HTERT RPE-1 (cell line): ENCODE data around the gene FOXS1.
"Not testable (repeated sequence)": the region's sequence is repeated elsewhere in the genome, so short reads cannot be mapped to it uniquely, and the experiment has no call there.

Source experiments
- in situ Hi-C: fragments of 300-500 bp; cut with MboI; formaldehyde crosslinking; loops from 4 replicates; pipeline ENCODE4 v1.14.3; 2020; ENCODE audit warnings: low sequenced_read_pairs

FOXS1 gene

GRCh38 chr20:31840906-31841816 is 4.2 kb downstream of the FOXS1 start:
- in situ Hi-C loops, result no loop called here

DNA sequence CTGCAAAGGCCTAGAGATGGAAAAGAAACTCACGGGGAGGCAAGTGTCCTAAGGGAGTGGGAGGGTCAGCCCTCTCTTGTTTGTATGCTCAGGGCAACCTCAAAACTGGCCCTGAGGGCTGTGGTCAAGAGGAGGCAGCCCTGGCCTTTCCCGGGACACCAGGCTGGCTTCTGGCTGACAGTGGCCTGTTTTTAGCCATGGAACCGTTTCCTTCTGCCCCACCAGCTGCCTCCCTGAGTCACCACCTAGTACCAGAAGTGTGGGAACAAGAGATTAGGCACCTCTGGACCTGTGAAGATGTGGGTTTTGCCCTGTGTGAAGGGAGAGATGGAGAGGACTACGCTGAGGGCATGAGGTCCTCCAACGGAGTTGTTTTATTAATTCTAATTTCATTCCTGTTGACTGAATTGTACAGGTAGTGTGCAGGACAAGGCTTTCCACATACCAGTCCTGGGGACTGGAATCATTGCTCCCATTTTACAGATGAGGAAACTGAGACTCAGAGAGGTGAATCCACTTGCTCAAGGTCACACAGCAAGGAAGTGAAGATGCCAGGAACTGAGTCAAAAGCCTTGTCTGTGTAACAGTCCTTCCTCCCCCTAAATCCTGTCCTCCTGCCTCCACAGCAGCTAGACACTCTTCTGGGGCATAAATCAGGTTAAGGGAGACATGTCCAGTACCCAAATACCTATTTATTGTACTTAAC is 5.5 kb downstream of the FOXS1 start:
- in situ Hi-C loops, result no loop called here

DNA sequence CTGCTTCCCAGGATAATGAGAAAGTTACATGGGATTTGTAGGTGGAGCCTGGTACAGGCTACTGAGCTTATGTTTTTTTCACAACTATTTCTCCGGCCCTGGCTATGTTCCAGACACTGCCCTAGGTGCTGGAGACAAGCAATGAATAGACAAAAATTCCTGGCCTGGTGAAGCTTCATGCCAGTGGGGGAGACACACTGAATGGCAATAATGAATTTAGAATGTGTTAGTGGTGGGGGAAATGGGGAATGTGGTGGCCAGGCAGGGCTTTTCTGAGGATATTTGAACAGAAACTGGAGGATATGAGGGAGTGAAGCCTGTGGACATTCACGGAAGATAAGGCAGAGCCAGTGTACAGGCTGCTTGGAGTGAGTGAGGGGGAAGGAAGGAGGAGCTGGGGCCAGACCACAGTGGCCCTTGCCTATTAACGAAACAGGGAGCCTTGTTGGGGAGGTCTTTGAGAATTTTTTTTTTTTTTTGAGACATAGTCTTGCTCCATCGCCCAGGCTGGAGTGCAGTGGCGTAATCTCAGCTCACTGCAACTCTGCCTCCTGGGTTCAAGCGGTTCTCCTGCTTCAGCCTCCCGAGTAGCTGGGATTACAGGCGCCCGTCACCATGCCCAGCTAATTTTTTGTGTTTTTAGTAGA is 6.6 kb downstream of the FOXS1 start:
- in situ Hi-C loops, result no loop called here

- in situ Hi-C loops, result no loop called here
Observed at GRCh38 chr20:31837896-31838397, 7.5 kb downstream of the FOXS1 start.

DNA sequence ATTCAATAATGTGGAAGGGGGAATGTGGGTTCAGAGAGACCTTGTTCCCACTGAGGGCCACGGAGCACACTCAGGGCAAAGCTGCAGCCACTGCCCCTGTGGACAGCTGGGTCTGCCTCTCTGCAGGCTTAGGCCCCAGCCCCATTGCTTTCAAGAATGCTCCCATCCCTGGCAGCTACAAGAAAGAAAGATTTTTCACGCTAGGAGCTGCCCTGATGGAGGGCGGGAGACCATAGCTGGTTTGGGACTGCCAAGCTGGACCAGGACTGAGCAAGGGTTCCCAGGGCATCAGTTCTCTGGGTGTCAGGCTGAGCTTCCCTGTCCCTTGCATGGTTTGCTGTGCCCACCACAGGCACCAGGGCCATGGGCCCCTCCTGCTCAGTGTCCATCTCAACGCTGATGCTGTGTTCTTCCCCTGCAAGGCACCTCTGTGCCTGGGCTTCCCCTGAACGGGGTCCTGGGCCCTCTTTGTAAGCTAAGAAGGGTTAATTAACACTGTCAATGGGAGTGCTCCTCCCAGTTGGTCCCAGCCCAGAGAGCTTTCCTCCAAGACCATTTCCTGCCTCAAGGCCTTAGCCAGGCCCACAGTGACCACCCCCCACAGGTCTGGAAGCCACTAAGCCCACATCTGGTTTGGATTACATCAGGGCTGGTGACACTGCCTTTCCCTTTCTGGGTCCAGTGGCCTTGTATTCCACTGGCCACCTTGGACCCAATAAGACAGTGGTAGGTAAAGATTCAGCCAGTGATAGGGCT is 8.4 kb downstream of the FOXS1 start:
- in situ Hi-C loops, result no loop called here

DNA sequence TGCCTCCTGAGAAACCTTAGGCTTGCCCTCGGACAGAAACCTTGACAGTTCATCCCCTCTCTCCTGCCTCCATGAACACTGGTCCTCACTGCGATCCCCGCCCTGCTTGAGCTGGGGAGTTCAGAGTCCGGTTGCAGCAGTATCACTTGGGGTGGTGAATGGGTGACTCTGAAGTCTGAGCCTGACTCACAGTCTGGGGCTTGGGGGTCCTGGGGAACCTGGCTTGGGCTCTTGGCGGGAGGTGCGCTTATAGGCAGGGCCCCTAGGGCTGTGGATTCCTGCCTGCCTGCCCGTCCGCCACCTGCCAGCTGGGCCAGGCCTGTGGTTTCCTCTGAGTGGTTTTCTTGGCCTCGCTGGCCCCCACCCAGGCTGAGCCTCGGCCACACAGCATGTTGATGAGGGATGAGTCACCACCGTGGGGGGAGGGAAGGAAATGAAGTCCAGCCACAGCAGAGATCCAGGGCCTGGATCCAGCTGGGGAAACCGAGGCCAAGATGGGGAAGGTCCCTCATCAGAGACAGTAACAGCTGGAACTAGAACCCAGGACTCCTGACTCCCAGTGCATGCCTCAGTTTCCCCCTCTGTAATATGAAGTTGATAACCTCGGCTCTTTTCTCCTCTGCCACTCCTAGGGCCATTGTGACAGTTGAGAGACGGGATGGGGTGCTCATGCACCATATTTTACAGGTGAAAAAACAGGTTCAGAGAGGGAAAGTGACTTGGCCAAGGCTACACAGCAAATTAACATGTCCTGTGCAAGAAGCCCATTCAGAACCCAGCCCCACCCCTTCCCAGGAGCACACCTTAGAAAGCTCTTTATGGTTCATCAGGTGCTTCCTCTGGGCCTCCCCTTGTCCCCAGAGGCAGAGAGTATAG is 9.2 kb downstream of the FOXS1 start:
- in situ Hi-C loops, result no loop called here

DNA sequence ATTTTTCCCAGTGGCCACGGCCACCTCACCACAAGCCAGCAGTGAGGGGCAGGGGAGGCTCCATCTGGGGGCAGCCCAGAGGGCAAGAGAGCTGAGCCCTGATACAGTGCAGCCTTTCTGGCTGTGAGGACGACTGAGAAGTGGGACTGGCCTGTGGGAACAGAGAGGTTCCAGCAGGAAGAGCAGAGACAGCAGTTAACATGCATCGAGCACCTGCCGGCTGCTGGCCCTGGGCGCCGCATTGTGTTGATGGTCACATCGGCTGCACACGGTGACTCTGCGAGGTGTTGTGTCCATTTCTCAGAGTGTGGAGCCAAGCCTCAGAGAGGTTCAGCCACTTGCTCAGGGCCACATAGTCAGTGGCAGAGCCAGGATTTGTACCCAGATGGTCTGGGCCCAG is 9.8 kb downstream of the FOXS1 start:
- in situ Hi-C loops, result no loop called here

DNA sequence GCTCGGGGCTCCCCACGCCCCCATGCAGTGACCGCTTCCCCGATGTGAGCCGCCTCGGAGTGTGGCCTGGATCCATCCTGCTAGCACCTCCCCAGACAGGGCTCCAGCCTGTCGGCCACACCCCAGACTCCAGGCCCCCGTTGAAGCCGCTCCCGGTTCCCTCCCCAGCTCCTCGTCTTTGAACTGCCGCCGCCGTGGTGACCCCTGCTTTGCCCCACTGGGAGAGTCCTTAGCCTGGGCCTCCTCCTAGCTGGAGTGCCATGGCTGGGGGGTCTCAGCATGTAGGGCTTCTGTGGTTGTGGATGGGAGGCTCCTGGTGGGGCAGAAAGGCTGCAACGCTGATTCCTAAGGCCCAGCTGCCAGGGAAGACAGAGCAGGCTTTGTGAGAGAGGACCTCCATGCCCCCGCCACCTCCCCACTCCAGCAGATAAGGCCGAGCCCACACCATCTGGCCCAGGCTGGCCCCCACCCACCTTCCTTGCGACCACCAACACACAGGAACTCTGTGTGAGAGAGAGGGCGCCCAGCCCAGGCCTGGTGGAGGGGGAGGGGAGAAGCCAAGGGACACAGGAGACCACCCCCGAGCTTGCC is 11.4 kb downstream of the FOXS1 start:
- in situ Hi-C loops, result no loop called here

- in situ Hi-C loops, result no loop called here
Observed at GRCh38 chr20:31833130-31833930, 12.1 kb downstream of the FOXS1 start.

DNA sequence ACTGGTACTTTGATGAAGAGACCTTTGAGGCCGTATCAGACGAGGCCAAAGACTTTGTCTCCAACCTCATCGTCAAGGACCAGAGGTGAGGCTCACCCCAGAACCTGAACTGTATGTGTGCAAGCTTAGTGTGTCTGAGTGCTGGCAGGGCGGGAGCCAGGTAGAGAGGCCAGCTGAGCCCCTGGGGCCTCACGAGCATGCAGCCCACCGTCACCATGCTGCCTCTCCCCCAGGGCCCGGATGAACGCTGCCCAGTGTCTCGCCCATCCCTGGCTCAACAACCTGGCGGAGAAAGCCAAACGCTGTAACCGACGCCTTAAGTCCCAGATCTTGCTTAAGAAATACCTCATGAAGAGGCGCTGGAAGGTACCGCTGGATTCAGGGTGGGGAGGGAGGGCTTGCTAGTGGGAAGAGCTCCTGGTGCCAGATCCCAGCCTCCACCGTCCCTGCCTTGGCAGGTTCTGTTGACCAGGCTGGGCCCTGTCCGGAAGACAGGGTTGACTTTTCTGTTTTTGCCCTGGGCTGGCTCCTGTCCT is 13.6 kb downstream of the FOXS1 start:
- in situ Hi-C loops, result no loop called here

DNA sequence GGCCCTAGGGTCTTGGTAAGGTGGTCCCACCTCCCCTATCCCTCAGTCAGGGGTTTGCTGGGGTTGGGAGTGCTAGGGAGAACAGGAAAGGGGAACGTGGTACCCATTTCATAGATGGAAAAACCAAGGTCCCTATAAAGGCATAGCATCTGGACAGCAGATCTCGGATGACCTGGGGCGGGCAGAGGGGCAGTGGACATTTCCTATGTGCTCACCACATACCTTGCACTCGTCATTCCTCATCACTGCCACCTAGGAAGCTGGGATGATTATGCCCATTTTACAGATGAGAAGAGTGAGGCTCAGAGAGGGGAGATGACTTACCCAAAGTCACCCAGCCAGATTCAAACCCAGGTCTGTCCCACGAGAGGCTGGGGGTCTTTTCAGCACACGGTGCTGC is 14.2 kb downstream of the FOXS1 start:
- in situ Hi-C loops, result no loop called here

GRCh38 chr20:31830406-31830981 is 14.9 kb downstream of the FOXS1 start:
- in situ Hi-C loops, result no loop called here

DNA sequence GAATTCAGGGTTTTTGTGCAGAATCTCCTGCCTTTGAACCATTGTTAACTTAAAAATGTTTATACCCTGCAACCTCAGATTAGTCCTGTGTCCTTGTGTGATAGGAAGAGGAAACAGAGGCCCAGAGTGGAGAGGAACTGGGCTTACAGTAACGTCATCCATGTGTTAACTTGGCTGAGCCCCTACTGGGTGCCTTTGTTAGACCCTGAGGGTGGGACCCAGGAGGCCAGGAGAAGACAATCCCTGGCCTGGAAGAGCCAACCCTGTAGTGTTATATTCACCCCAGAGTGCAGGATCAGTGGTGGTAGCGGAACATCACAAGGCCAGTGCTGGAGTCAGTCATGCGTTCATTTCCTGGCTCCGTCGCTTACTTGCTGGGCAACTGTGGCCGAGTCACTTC is 15.7 kb downstream of the FOXS1 start:
- in situ Hi-C loops, result no loop called here

DNA sequence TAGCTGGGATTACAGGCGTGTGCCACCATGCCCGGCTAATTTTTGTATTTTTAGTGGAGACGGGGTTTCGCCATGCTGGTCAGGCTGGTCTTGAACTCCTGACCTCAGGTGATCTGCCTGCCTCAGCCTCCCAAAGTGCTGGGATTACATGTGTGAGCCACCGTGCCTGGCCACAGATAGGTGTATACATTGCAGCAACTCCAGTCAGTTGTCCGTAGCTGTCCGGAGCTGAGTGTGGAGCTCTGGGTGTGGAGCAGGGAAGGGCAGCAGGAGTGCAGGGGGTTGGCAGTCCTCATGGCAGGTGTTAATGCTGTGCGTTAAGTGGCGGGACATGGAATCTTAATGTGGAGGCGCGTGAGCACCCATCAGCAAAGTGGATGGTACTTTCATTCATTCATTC is 17.4 kb downstream of the FOXS1 start:
- in situ Hi-C loops, result not testable (repeated sequence)

- in situ Hi-C loops, result no loop called here
Observed at GRCh38 chr20:31827059-31827458, 18.3 kb downstream of the FOXS1 start.

- in situ Hi-C loops, result no loop called here
Observed at GRCh38 chr20:31826074-31826473, 19.3 kb downstream of the FOXS1 start.

GRCh38 chr20:31824554-31825313 is 20.7 kb downstream of the FOXS1 start:
- in situ Hi-C loops, result no loop called here
